GM23338 (cell line): ENCODE data around the gene PRPF19. TPM values are rescaled to one million over a fixed set of nuclear protein-coding genes. Genes with fewer than 3 reads are reported as not detected.

Experiments
- ATAC-seq: fragments of 200-7000 bp; cut with Tn5 transposase; 3 replicates; pipeline ENCODE4 v1.9.1; 2020
- DNase-seq: peaks from one replicate; pipeline ENCODE4 v3.0.0-alpha.2; 2015; ENCODE audit warnings: low spot score
- H2AFZ ChIP-seq: fragments of 200-600 bp; sonication (generic); 2 replicates; pipeline ENCODE4 v1.8.0; 2016; ENCODE audit warnings: antibody characterized with exemption, mild to moderate bottlenecking, moderate library complexity
- H3F3A ChIP-seq: fragments of 200-600 bp; sonication (generic); replicated peaks from 2 replicates; pipeline ENCODE4 v1.8.0; 2017; ENCODE audit warnings: antibody characterized with exemption, mixed run types, low read depth
- H3K27ac ChIP-seq: fragments of 200-600 bp; sonication (generic); 2 replicates; pipeline ENCODE4 v1.6.1; 2016; ENCODE audit warnings: low read depth
- H3K27me3 ChIP-seq: fragments of 200-600 bp; sonication (generic); 2 replicates; pipeline ENCODE4 v1.8.0; 2016; ENCODE audit warnings: mild to moderate bottlenecking, mixed run types, moderate library complexity; ENCODE audit not compliant: insufficient read depth
- H3K36me3 ChIP-seq: fragments of 200-600 bp; sonication (generic); 2 replicates; pipeline ENCODE4 v1.8.0; 2016; ENCODE audit warnings: mild to moderate bottlenecking; ENCODE audit not compliant: insufficient read depth
- H3K4me1 ChIP-seq: fragments of 200-600 bp; sonication (generic); 2 replicates; pipeline ENCODE4 v1.8.0; 2016; ENCODE audit warnings: mild to moderate bottlenecking, moderate library complexity; ENCODE audit not compliant: insufficient read depth
- H3K4me2 ChIP-seq: fragments of 200-600 bp; sonication (generic); 2 replicates; pipeline ENCODE4 v1.7.1; 2017; ENCODE audit warnings: mixed run types
- H3K4me3 ChIP-seq: fragments of 200-600 bp; sonication (generic); 2 replicates; pipeline ENCODE4 v1.6.1; 2016; ENCODE audit warnings: mixed run types
- H3K79me2 ChIP-seq: fragments of 200-600 bp; sonication (generic); replicated peaks from 2 replicates; pipeline ENCODE4 v1.8.0; 2017; ENCODE audit warnings: mild to moderate bottlenecking; ENCODE audit not compliant: insufficient read depth
- H3K9me2 ChIP-seq: fragments of 200-600 bp; sonication (generic); 2 replicates; pipeline ENCODE4 v1.8.0; 2017; ENCODE audit not compliant: insufficient read depth
- H4K20me1 ChIP-seq: fragments of 200-600 bp; sonication (generic); replicated peaks from 2 replicates; pipeline ENCODE4 v1.8.0; 2017; ENCODE audit warnings: mild to moderate bottlenecking; ENCODE audit not compliant: insufficient read depth
- H3K27ac Mint-ChIP-seq: 2 replicates; pipeline ENCODE4 v1.8.0; 2020; ENCODE audit warnings: inconsistent platforms, mild to moderate bottlenecking, moderate library complexity, mixed read lengths
- H3K27me3 Mint-ChIP-seq: 3 replicates; pipeline ENCODE4 v1.8.0; 2022; ENCODE audit warnings: low read depth, mild to moderate bottlenecking, moderate library complexity, mixed read lengths, inconsistent platforms; ENCODE audit not compliant: insufficient read depth, poor library complexity
- H3K36me3 Mint-ChIP-seq: 3 replicates; pipeline ENCODE4 v1.8.0; 2021; ENCODE audit warnings: low read depth, mild to moderate bottlenecking, inconsistent platforms, moderate library complexity, mixed read lengths
- H3K4me1 Mint-ChIP-seq: 3 replicates; pipeline ENCODE4 v1.8.0; 2020; ENCODE audit warnings: mild to moderate bottlenecking, inconsistent platforms, mixed read lengths
- H3K4me3 Mint-ChIP-seq: 3 replicates; pipeline ENCODE4 v1.8.0; 2021; ENCODE audit warnings: moderate library complexity, mild to moderate bottlenecking, inconsistent platforms, mixed read lengths
- H3K9me3 Mint-ChIP-seq: 3 replicates; pipeline ENCODE4 v1.8.0; 2020; ENCODE audit warnings: moderate library complexity, mild to moderate bottlenecking, inconsistent platforms, mixed read lengths
- CREB1 ChIP-seq: fragments of 250-450 bp; sonication (Bioruptor Pico); IDR thresholded peaks from 2 replicates; pipeline ENCODE4 v1.5.0; 2020; ENCODE audit warnings: low read depth, mild to moderate bottlenecking, moderate library complexity
- CTCF ChIP-seq, 2 experiments: fragments of 200-600 bp in 1 of 2; sonication (generic) in 1 of 2; conservative IDR thresholded peaks; 2 replicates each; pipeline versions ENCODE4 v1.5.1 to v1.6.1; 2016 to 2017; ENCODE audit warnings: antibody characterized with exemption in 2 of 2, low read depth in 2 of 2, mild to moderate bottlenecking in 2 of 2, moderate library complexity in 1 of 2
- ETS1 ChIP-seq: IDR thresholded peaks from 2 replicates; pipeline ENCODE4 v1.6.1; 2016; ENCODE audit warnings: antibody characterized with exemption
- EZH2 ChIP-seq: fragments of 200-600 bp; sonication (generic); IDR thresholded peaks from one replicate; pipeline ENCODE4 v1.8.0; 2017; ENCODE audit warnings: antibody characterized with exemption, mild to moderate bottlenecking, low read depth; ENCODE audit not compliant: unreplicated experiment
- NANOG ChIP-seq: IDR thresholded peaks from 2 replicates; pipeline ENCODE4 v1.6.1; 2016; ENCODE audit warnings: antibody characterized with exemption, borderline replicate concordance
- POLR2AphosphoS5 ChIP-seq: IDR thresholded peaks from 2 replicates; pipeline ENCODE4 v1.6.1; 2016; ENCODE audit warnings: antibody characterized with exemption, low read depth
- REST ChIP-seq: IDR thresholded peaks from one replicate; pipeline ENCODE4 v1.6.1; 2018; ENCODE audit warnings: antibody characterized with exemption; ENCODE audit not compliant: unreplicated experiment
- STAT1 ChIP-seq: IDR thresholded peaks from one replicate; pipeline ENCODE4 v1.6.1; 2016; ENCODE audit warnings: antibody characterized with exemption; ENCODE audit not compliant: unreplicated experiment
- polyA plus RNA-seq: library from polyadenylated mRNA; unstranded; fragments of >200 nt; fragmentation: Nextera tagmentation; extraction: Ambion mirVana; gene quantifications from 2 replicates; pipeline ENCODE4 v1.2.1, GENCODE V29; 2016
- total RNA-seq: library from RNA; depleted of rRNA; stranded (reverse); fragments of >200 nt; shearing (Covaris generic); gene quantifications from 2 replicates; pipeline ENCODE4 v1.2.3, GENCODE V29; 2014

The PRPF19 gene
- total and polyA plus RNA-seq, 2 experiments from 2014 or later = 153 to 161 TPM

- TF ChIP-seq ETS1 = no peak
- DNase-seq (no peak), ATAC-seq (peak; percentile 14)
- no peaks in the 10 kb centered on the region for H3F3A ChIP-seq
- H3K27ac Mint-ChIP-seq = no peak overlapping the region
- H3K27ac ChIP-seq = no peak overlapping the region
- H3K36me3 ChIP-seq = 0 out of 2 replicates have a peak, but pooled peaks cover 6% of the 10 kb centered on the region
- H3K27me3 Mint-ChIP-seq = peaks cover 2% of the 10 kb centered on the region
- no peaks in the 10 kb centered on the region for H3K27me3 ChIP-seq
- H3K79me2 ChIP-seq = no peaks in the 10 kb centered on the region
- H2AFZ ChIP-seq = no peak overlapping the region
- no peaks in the 10 kb centered on the region for H3K9me3 Mint-ChIP-seq
- H3K9me2 ChIP-seq = no peaks in the 10 kb centered on the region
- H3K4me3 Mint-ChIP-seq = no peak overlapping the region
- H3K36me3 Mint-ChIP-seq = peaks cover 38% of the 10 kb centered on the region
- H3K4me1 Mint-ChIP-seq = peaks cover 14% of the 10 kb centered on the region; the same call in 2 of the 3 replicates
- H3K4me1 ChIP-seq = no peaks in the 10 kb centered on the region
- H3K4me3 ChIP-seq = no peak overlapping the region
- H4K20me1 ChIP-seq = peaks cover 4% of the 10 kb centered on the region; the same call in 1 of the 2 replicates
- no peak overlapping the region for H3K4me2 ChIP-seq
Measured at GRCh38 chr11:60934124-60934789, 27.9 kb upstream of the PRPF19 start.

GRCh38 chr11:60933416-60934123 lies 27.2 kb upstream of the PRPF19 start:
- Histone ChIP-seq H3K4me3 (no peak overlapping the region), H3K27me3 (no peaks in the 10 kb centered on the region), H3K79me2 (no peaks in the 10 kb centered on the region), H3F3A (no peaks in the 10 kb centered on the region), H2AFZ (no peak overlapping the region), H3K9me2 (no peaks in the 10 kb centered on the region), H3K27ac (no peak overlapping the region), H3K4me2 (no peak overlapping the region), H3K4me1 (no peaks in the 10 kb centered on the region), H4K20me1 (peaks cover 4% of the 10 kb centered on the region; the same call in 1 of the 2 replicates), H3K36me3 (0 out of 2 replicates have a peak, but pooled peaks cover 6% of the 10 kb centered on the region)
- H3K36me3 Mint-ChIP-seq = peaks cover 42% of the 10 kb centered on the region
- H3K4me1 Mint-ChIP-seq = peaks cover 12% of the 10 kb centered on the region; the same call in 2 of the 3 replicates
- DNase-seq (no peak), ATAC-seq (no peak)
- H3K4me3 Mint-ChIP-seq = no peak overlapping the region
- no peak overlapping the region for H3K27ac Mint-ChIP-seq
- peaks cover 2% of the 10 kb centered on the region for H3K27me3 Mint-ChIP-seq
- no peaks in the 10 kb centered on the region for H3K9me3 Mint-ChIP-seq
- TF ChIP-seq EZH2 = no peak
- TF ChIP-seq CREB1 = no peak
- TF ChIP-seq CTCF (conservative IDR thresholded peaks at IDR 0.05; ENCODE audit: low read depth in 2 of 2) = no peak
- no peak for TF ChIP-seq POLR2AphosphoS5
- TF ChIP-seq NANOG = no peak
- TF ChIP-seq REST = no peak
- no peak for TF ChIP-seq STAT1
